GM18867 (cell line): ENCODE measurements around the gene TMEM266.
A peak's percentile ranks its signal among the peaks of the same experiment; 100 is the strongest.

Source experiments
- ATAC-seq: cut with Tn5 transposase; IDR thresholded peaks from one replicate; pipeline ENCODE4 v1.9.1; 2021; ENCODE audit warnings: mild to moderate bottlenecking, moderate library complexity; ENCODE audit not compliant: unreplicated experiment

Gene TMEM266

DNA sequence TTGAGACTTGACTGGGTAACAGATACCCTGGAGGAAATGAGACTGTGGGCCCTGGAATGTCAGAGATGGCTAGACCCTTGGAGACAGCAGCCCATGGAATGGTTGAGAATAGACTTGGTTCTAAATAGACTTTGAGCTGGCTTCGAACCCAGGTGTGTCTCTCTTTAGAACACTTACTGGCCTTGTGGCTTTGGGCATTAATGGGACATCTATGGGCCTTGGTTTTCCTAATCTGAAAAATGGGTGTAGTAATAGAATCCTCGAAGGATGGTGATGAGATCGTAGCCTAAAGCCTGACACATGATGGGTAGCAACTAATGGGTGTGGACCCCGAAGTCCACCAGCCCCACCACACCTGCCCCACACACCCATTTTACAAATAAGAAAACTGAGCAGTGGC is 119.2 kb downstream of the TMEM266 start:
- ATAC-seq, result no peak

DNA sequence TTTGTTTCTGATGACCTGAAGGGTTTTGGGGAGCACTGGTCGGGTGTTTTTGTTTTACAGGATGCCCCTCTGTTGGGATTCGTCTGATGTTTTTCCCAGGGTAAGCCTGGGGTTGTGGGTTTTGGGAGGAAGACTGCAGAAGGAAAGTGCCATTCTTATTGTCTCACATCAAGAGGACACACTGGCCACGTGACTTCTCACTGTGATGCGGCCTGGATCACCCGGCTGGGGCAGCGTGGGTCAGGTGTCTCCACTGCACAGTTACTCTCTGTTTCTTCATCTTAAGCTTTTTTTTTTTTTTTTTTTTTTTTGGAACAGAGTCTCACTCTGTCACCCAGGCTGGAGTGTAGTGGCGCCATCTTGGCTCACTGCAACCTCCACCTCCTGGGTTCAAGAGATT is 120.5 kb downstream of the TMEM266 start:
- ATAC-seq, result no peak

DNA sequence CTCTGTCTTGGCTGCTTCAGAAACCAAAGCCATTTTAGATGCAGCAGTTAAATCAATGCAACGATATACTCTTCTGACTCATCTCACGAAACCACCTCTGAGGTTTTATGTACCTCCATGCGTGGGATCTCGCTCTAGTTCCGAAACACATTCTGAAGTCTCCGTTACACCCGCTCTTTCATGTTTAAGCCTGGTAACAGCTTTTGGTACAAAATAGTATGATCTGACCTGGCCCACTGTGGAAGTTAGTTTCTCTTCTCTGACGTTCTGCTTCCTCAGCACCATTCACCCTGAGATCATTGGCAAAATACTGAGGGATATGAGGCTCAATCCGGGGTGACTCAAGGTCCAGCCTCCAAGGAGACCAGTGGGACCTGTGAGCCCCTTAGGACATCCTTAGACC is 121.9 kb downstream of the TMEM266 start:
- ATAC-seq, result peak; percentile 90

DNA sequence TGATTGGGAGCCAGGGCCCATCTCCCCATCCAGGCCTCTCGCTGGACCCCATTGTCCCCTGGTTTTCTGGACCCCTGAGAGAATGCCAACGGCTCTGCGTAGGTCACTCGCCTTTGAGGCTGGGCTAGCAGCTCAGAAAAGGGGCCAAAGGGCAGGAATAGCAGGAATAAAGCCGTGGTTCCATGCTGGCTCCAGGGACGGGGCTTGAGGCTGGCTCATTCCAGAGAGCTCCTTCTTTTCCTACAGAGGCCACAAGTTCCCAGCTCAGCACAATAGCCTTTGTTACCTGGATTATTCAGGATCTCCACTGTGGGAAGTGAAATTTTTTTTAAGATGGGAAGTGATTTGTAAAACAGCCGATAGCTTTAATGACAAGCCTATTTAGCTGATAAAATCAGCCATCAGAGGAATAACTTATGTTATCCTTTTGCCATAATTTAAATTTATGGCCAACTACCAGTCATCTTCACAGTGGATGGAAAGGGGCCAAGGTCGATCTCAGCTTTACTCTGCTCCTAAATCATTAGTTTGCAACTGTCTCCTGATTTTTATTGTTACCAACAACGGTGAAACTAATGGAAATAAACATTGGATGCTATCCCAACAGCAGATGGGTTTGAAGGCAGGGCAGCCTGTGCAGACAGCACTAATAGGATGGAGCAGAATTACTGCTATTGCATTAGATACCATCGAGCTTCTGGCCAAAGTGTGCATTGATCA is 124.3 kb downstream of the TMEM266 start:
- no peak for ATAC-seq

DNA sequence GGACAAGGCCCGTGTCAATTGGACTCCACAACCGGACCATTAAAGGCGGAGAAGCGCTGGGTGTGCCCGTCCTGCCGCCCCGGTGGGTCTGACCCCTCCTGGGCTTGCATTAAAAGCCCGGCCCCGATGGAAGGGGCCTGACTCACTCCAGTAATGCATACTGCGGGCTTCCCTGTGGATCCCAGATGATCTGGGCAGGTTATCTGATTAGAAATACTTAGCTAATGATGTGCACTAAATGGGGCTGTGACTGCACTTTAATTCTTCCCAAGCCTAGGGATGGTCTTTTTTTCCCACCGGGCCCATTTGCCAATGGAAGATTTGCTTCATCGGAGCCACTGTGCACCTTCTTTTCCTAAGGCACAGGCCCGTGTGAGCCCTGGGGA is 124.9 kb downstream of the TMEM266 start:
- ATAC-seq, result no peak

DNA sequence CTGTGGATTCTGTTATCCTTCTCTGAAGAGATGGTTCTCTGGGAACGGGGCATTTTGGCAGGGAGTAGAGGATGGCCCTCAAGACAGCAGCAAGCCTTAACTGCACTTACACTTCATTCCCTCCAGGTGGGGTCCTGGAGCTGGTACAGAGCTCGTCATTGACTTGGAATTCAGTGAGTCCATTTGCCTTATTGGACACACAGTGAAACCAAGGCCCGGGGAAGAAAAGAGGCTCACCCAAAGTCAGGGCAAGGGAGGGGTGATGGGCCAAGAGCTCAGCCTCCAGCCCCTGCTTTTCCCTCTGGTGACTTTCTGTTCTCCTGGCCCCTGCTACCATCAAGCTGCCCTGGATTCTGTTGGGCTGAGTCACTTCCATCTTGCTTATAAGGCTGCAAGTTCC is 125.9 kb downstream of the TMEM266 start:
- no peak for ATAC-seq

DNA sequence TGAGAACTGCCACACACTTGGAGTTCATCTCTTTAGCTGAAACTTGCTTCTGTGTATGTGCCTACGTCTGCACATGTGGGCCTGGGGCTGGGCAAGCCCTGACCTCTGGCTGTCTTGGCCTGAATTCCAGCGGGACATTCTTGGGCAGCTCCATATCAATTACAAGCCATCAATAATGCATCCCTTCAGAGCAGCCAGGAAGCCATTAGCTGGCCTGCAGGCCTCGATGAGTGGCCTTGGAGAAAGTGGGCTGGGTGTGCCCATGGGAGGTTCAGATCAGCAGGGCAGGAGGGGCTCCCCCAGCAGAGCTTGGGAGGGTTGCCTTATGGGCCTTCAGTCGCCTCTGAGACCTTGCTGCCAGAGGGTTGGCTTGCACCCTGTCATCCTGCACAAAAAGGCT is 127.4 kb downstream of the TMEM266 start:
- ATAC-seq, result no peak

DNA sequence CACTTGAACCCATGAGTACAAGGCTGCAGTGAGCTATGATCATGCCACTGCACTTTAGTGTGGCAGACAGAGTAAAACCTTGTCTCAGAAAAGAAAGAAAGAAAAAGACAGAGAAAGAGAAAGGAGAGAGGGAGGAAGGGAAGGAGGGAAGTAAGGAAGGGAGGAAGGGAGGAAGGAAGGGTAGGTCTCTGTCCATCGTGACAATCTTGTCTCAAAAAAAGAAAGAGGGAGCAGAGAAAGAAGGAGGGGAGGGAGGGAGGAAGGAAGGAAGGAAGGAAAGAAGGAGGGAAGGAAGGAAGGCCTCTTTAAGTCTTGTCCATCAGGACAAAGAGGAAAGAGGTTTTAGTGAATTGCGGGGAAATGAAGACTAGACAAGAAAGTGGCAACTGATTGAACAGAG is 129.3 kb downstream of the TMEM266 start:
- no peak for ATAC-seq

DNA sequence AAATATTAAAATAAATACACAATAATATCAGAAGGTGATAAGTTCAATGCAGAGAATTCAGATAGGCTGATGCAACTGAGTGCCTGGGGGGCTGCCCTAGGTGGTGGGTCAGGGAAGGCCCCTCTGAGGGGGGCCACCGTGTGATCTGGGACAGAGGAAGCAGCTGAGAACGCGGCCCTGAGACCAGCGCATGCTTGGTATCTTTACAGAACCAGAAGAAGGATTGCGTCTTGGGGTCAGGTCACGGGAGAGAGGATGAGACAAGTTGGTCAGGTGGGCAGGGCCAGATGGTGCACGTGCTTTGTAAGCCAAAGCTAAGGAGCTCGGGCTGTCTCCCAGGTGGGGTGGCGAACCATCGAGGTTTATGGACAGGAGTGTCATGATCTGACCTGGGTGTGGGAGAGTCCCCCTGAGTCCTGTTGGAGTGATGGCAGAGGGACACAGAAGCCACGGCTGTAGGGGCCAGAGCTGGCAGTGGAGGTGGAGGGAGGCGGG is 130.3 kb downstream of the TMEM266 start:
- ATAC-seq, result no peak

DNA sequence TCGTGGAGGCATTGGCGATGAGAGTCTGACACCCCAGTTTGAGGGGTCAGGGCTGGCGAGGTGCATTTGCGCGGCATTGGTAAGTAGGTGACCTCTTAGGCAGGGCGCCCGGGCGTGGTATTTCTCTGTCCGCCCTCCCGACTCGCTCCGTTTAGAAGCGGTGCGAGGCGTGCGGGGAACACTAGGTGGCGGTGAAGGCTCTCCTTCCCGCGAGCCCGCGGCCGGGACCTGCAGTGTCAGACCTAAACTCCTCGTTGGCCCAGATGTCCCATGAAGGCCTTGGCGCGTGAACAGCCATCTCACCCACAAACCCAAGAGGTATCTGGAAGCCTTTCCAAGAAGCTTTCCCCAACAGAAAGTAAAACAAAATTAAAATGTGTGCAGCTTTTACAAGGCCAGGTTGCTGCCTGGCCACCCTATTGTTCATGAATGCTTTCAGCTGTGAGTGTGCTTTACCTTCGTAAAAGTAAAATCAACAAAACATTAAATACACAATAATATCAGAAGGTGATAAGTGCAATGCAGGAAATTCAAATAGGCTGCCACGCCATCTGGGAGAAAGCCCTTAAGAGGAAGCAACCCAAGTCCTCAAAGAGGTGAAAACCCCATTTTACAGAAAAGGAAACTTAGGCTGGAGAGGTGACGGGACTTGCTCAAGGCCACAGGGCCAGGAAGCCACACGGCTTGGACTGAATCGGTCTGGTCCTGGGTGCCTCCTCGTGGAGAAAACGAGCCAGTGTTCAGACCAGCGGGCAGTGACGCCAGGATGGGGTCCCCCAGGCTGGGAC is 131.2 kb downstream of the TMEM266 start:
- ATAC-seq, result peak; percentile 82

DNA sequence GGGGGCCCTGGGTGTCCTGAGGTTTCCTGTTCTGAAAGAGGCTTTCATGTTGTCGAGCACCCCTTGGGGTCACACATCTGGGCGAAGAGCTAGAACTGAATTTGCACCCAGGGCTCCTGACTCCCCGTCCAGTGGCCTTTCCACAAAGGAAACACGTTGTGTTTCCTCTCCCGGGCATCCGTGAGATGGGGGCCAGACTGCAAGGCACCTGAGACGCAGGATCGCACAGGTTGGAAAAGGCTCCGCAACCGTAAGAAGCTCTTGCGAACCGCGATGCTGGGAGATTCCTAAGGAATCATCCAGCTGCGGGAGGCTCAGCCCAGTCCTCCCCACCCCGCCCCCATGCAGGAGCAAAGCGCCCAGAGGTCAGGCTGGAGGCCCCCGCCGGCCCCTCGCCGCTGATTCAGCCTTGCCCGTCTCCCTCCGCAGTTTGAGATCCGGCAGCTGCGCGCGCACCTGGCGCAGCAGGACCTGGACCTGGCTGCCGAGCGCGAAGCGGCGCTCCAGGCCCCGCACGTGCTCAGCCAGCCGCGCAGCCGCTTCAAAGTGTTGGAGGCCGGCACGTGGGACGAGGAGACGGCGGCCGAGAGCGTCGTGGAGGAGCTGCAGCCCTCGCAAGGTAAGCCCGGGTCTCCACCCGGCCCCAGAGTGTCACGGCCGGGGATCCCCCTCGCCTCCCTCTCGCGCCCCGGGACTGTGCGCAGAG is 131.9 kb downstream of the TMEM266 start:
- no peak for ATAC-seq

DNA sequence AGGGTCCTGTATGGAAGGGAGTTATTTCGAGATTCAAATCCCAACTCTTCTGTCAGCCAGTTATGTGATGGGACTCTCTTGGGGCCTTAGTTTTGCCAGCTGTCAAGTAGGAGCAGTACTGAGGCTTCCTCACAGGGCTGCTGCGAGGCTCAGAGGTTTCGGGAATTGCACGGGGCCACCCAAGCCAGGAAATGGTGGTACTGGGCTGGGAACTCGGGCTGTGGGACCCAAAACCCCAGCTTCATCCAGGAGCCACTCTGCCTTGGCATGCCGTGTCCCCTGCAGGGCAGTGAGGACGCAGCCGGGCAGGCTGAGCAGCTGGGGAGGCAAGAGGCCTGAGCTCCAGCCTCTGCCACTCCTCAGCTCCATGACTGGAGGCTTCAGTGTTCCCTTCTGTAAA is 132.9 kb downstream of the TMEM266 start:
- ATAC-seq, result no peak

DNA sequence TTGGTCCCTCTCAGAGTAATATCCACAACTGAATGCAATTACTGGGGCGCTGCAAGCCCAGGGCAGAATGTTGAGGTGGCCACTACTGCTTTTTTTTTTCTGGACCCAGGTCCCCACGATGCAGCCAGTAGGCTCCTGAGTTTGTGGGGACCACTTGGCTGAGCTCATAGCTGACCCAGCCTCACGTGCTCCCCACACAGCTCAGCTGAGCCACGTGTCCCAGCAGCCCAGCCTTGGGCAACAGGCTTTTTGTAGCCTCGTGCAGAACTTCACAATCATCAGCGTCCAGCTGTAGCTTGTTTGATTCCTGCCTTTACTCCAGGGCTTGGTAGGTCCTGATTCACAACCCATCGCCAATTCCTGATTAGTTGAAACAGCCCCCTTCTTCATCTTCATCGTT is 134.1 kb downstream of the TMEM266 start:
- ATAC-seq, result no peak

DNA sequence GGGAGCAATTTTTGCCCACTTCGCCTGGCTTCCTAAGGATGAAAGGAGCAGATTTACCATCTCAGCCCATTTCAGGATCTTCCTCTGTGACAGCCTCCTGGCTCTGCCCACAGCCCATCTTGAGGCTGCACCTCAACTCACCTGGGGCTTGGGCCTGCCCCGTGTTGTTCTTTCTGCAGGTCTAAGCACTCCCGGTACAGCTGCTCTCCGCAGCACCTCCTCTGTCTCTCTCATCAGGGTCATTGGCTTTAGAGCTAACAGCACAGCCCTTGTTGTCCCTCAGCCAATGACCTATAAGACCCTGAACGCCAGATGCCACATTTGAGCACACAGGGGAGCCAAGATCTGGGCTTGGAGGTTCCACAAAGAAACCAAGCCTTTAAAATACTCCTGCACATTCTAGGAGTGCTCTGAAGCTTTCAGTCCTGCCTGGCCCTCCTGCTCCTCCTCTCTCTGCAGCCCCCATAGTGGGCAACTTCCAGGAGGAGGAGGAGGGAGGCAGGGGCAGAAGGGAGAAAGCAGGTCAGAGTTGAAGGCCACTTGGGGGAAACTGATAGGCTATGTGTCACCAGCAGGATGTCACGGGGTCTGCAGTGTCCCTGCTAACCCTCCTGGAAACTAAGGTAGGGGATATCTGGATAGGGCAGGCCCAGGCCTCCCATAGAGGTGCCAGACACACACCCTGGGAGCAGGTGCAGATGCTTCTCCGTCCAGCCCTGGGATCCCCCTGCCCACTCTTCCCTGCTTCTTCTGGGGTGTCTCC is 135.9 kb downstream of the TMEM266 start:
- ATAC-seq, result no peak

DNA sequence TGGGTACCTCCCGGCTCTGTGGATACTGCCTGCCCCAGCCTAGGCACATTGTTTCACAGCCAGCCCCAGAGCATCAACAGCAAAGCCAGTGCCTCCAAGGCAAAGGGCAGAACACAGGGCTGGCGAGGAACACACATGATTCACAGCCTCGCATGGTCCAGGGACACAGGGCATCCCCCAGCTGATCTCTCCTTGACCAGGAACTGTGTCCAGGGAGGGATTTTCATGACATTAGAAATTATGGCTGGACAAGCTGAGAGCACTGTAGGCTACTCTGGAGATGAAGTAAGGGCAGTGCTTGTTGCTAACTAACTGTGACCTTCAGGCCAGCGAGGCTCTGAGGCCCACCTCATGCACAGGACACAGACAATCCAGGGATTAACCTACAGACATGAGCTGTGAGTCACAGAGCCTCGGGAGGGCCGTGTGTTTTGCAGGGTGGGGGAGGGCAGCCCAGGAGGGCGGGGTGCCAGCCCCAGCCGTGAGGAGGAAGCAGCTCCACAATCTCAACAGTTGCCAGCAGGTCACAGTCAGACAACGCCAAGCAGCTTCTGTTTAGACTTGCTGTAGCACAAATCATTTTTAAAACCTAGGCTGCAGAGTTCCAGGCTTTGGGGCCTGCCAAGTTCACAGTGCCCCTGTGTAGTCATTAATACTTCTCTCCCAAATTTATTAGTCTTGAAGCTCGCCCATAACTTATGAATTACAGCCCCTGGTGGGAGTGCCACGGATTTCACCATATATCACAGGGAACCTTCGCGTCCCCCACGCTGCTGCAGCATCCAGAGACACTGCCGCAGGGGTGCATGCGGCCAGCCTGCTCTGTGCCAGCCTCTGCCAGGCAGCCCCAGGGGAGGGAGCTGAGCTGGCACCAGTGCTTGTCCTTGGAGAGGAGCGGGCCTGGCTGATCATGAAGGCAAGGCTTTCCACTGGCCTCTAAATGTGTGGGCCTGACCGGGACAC is 136.8 kb downstream of the TMEM266 start:
- no peak for ATAC-seq

DNA sequence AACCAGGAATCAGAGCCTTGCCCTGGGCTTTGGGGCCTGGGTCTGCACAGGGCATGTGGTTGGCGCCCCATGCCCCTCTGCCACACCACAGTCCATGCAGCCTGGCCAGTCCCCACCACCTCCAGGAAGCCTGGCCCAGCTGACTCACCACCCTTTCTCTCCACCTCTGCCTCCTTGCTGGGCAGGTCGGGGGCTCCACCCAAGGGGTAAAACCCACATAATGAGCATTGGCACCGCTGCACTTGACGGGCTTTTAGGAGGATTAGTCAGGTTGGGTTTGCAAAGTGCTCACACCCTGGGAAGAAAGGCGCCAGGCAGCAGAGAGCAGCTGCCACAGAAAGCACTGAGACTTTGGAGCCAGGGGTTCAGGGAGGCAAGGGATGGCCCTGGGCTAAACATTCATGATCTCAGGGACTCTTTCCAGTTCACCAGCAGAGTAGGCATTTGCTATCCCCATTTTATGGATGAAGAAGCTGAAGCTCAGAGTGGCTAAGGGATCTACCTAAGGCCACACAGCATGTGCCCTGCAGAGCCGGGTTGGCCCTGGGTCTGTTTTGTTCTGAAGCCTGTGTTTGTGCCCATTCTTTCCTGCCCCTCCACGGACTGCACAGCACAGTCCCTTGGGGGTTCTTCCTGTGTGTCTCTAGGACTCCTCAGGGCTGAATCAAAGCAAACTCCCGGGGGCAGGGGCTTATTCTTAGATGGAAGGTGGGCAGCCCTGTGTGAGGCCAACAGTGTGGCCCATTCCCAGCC is 138.1 kb downstream of the TMEM266 start:
- ATAC-seq, result no peak

DNA sequence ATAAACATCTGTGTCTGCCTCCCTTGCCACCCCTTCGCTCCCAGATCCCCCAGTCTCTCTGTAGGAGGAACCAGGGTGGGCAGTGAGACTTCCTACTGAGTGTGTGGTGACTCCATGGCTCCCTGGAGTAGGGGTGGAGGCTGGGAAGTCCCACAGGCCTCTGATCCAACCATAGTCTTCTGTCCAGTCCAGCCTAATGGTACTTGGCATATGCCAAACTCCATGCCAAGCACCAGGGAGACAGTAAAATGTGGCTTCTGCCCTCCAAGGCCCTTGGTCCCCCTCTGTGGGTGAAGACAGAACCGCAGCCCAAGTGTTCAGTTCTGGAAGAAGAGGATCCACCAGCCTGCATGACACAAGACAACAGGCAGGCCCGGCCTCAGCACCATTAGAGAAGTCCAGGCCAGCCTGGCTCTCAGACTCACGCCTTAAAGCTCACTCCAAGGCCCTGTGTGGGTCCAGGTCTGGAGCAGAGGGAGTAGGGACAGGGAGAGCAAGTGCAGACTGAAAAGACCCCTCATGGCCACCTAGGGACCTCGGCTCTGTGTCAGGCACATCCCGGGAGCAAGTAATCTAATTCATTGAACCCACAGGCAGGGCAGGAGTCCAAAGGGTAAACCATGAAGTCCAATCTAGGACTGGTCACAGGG is 138.8 kb downstream of the TMEM266 start:
- no peak for ATAC-seq
